ENCODE measurements around the gene KHNYN. TPM values are rescaled to one million over a fixed set of nuclear protein-coding genes. Genes with fewer than 3 reads are reported as not detected.
"Not testable (repeated sequence)": the region's sequence is repeated elsewhere in the genome, so short reads cannot be mapped to it uniquely, and the experiment has no call there.

KHNYN gene
- total RNA-seq (2014; rRNA removed; shearing (Covaris generic)), result 18.4 and 23.1 TPM in 2 replicates

- peak; percentile 91 for DNase-seq (ENCODE audit: low read depth)
Measured at GRCh38 chr14:24429395-24430142, at the start of gene KHNYN, which contains the start of gene CBLN3. KHNYN (plus strand) TSS chr14:24429954; CDS start chr14:24430731, 777 bp downstream. CBLN3 (minus strand) TSS chr14:24429668; CDS start chr14:24429054, 614 bp downstream.

GRCh38 chr14:24381363-24382063, 48.2 kb upstream of the KHNYN start:
- peak; percentile 5 for DNase-seq (ENCODE audit: low read depth)

- DNase-seq (ENCODE audit: low read depth), result no peak
Measured at GRCh38 chr14:24382064-24382371, 47.7 kb upstream of the KHNYN start.

GRCh38 chr14:24384169-24384568, 45.6 kb upstream of the KHNYN start:
- no peak for DNase-seq (ENCODE audit: low read depth)

DNA sequence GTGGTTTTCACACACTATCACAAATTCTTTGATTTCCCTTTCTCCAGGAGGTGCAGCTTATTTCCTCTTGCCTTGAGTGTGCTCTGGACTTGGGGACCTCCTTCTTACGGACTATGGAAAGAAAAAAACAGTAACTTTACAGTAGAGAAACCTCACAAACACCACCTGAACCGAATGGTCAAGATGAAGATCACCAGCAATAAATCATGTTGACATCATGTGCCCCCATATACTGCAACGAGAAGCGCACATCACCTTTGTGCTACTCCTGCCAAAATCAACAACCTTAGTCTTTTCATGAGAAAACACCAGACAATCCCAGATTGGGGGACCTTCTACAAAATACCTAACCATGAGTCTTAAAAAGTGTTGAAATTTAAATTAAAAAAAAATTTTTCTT, 44.2 kb upstream of the KHNYN start:
- DNase-seq (ENCODE audit: low read depth), result no peak

- DNase-seq (ENCODE audit: low read depth), result no peak
Measured at GRCh38 chr14:24387009-24387345, 42.8 kb upstream of the KHNYN start.

DNA sequence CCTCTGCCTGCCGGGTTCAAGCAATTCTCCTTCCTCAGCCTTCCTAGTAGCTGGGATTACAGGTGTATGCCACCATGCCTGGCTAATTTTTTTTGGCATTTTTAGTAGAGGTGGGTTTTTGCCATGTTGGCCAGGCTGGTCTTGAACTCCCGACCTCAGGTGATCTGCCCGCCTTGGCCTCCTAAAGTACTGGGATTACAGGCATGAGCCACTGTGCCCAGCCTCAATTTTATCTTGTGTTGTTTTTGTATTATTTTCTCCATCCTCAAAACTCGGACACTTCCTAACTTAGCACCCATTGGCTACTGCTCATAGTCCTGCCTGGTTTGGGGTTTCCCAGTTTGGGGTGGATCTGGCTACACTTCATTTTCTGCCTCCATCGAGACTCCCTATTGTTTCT, 42.2 kb upstream of the KHNYN start:
- DNase-seq (ENCODE audit: low read depth), result not testable (repeated sequence)

GRCh38 chr14:24388474-24389179, 41.1 kb upstream of the KHNYN start:
- no peak for DNase-seq (ENCODE audit: low read depth)

- peak; percentile 35 for DNase-seq (ENCODE audit: low read depth)
Measured at GRCh38 chr14:24389226-24389848, 40.4 kb upstream of the KHNYN start.

- no peak for DNase-seq (ENCODE audit: low read depth)
Measured at GRCh38 chr14:24390701-24391468, 38.9 kb upstream of the KHNYN start.

DNA sequence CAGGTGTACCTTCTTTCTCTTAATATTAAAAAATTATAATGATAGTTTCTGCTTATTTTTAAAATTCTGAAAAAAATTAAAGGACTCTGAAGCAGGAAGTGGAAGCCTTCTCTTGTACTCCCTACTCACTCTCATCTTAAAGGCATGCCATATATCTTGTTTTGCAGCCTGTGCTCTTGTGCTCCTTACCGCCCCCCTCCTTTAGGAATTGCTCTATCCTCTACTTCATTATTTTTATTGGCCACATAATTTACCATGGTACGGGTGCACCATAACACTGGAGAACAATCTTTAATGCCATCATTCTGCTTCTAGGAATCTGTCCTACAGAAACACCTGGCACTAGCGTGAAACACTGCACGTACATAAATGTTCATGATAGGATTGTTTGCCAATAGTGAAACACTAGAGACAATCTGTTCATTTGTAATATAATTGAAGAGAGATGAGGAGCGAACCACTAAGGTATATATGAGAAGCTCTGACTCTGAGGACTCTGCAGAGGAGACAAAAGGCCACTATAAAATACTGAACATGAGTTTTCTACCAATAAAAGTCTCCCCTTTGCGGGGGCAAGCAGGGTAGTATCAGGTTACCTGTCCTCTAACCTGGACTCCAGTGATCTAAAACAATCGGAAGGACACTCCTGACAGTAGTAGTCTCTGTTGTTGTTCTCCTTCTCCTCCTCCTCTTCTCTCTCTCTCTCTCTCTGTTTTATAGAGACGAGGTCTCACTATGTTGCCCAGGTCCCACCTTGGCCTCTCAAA, 37.2 kb upstream of the KHNYN start:
- no peak for DNase-seq (ENCODE audit: low read depth)

DNA sequence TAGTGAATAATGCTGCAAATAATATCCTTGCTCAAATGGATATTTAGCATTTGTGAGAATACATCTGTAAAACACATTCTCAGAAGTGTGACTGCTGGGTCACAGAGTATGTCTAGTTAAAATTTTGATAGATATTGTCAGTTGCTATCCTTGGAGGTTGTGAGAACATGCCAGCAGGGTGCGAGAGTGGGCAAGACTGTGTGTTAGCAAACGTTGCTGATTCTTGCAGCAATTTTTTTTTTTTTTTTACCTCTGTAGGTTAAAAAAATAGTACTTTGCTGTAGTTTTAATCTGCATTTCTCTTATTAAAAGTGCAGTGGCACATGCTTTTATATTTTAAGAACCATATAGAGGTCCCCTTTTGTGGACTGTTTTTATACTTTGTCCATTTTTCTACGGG, 35.5 kb upstream of the KHNYN start:
- no peak for DNase-seq (ENCODE audit: low read depth)

DNA sequence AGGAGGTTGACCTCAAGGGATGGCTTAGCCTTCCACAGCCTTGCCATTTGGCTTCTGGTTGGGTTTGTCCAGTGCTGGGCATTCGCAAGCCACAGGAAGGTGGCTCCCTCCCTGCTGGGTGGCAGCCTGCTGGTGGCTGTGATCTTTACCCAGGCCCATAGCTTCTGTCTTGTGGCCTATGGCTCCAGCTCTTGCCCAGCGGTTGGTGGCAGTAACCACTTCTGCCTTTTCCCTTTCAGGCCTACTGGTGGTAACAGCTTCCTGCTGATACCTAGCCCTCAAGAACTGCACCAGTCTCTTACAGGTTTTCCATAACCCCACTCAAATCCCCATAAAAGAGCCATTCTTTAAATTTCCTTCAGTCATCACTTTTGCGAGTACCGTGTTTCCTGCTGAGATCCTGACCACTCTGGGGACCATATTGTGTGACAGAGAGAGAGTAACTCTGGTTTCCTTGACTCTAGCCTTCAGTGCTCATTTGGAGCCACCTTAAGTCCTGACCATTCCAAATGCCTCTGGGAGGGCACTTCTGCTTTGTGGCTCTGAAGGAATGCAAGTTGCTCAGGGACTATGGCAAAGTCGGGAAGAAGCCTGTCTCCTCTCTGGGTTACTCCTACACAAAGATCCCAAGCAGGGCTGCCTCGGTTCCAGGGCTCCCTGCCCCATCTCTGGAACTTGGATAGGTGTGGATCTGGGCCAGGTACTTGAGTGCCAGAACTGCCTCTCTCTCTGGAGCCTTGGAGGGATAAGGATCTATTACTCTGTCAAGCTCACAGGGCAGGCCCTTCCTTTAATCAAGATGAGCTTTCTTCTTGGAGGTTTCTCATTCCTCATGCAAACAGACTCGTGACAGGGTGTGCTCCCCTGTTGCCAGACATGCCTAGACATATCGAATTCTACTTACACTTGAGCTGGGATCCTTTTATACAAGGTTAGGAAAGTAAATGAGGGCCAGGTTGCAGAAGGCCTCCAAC, 33.9 kb upstream of the KHNYN start:
- no peak for DNase-seq (ENCODE audit: low read depth)

GRCh38 chr14:24397639-24398292, 32.0 kb upstream of the KHNYN start:
- no peak for DNase-seq (ENCODE audit: low read depth)

DNA sequence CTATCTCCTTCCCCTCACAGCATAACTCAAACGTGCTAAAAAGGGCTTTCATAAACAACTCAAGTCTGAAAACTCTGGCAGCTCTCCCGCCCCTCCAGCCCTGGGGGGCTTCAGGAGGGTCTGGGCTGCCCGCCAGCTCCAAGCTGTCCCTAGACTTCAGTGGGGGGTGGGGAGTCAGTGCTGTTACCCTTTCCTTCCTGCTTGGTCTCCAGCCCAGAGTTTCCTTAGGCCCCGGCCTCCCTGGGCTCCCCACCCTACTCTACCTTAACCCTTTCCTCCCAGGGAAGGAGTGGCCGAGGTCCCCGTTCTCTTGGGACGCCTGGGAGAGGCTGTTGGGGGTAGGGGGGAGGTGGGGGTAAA, 31.5 kb upstream of the KHNYN start:
- no peak for DNase-seq (ENCODE audit: low read depth)

DNA sequence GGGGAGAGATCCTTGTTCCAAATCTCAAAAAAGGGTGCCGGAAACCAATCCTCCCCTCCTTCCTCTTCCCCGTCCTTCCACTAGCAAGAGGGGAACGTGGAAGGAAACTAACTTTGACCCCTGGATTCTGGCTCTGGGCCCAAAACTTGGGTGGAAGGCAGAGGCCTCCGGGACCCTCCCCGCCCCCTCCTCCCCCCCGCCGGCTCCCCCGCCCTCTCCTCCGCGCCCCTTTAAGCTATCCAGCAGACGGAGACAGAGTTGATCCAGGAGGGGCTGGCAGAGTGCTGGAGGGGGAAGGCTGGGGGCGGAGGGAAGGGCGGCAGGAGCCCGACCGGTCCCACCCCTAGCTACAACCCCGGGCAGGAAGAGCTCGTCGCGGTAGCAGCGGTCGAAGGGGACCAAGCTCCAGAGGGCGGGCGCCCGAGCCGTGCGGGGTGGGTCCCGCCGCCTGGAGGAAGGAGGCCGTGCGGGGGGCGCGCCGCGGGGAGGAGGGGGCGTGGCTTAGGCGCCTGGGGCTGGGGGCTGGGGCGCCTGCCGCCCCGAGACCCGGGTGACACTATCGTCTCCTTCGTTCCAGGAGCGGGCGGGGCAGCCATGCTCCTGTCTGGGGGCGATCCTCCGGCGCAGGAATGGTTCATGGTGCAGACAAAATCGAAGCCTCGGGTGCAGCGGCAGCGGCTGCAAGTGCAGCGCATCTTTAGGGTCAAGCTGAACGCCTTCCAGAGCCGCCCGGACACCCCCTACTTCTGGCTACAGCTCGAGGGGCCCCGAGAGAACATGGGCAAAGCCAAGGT, 30.9 kb upstream of the KHNYN start, which contains the start of gene NYNRIN:
NYNRIN (plus strand) TSS at position 351 of the 794 bp plus-strand sequence; CDS start at position 595, 244 bp downstream.
- peak; percentile 17 for DNase-seq (ENCODE audit: low read depth)

DNA sequence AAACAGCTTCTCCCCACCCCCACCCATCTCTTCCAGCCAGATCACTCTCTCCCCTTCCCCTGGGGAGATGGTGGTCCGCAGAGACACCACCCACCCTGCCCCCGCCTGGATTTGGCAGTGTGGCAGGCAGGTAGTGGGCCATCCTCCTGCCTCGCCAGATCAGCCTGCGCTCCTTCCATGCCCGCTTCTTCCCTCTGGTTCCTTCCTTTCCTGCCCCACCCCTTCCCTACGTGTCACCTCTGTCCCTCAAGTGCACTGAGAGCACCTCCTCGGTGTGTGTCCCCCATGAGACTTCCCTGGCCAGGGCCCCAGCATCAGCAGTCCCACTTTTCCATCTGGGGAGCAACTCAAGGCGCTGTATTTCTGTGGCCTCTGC, 30.3 kb upstream of the KHNYN start:
- no peak for DNase-seq (ENCODE audit: low read depth)
